HG03103 (cell line): ENCODE measurements around the gene UBQLN1.
A peak's percentile ranks its signal among the peaks of the same experiment; 100 is the strongest.

ENCODE experiments used
- ATAC-seq: cut with Tn5 transposase; IDR thresholded peaks from one replicate; pipeline ENCODE4 v1.9.1; 2021; ENCODE audit warnings: low read depth; ENCODE audit not compliant: unreplicated experiment

UBQLN1 gene

DNA sequence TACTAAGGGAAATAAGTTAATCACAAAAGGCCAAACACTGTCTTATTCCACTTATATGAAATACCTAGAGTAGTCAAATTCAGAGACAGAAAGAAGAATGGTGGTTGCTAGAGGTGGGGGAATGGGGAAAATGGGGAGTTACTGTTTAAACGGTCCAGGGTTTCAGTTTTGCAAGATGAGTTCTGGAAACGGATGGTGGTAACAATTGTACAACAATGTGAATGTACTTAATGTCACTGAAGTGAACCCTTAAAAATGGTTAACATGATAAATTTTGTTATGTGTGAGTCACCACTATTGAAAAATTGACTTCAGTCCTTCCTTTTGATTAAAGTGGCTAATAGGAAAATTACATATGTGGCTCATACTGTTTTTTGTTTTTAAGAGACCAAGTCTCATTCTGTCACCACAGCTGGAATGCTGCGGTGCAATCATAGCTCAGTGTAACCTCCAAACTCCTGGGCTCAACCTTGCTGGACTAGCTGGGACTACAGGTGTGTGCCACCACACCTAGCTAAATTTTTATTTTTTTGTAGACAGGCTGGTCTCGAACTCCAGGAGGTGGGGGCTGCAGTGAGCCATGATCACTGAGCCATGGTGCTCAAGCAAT lies 8.7 kb downstream of the UBQLN1 start:
- no peak for ATAC-seq

- ATAC-seq: no peak
These were observed 16.3 kb downstream of the UBQLN1 start for GRCh38 chr9:83691492-83691891.

DNA sequence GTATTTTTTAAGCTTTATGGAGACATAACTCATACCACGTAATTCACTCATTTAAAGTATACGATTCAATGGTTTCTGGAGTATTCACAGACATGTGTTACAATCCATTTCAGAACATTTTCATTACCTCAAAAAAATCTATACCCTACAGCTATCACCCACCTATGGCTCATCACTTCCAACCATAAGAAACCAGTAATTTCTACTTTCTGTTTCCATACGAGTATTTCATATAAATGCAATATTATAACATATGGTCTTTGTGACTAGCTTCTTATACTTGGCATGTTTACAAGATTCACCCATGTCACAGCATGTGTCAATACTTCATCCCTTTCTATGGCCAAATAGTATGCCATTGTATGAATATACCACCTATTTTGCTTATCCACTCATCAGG lies 18.8 kb downstream of the UBQLN1 start:
- no peak for ATAC-seq

GRCh38 chr9:83681490-83681889 lies 26.3 kb downstream of the UBQLN1 start:
- ATAC-seq: no peak

DNA sequence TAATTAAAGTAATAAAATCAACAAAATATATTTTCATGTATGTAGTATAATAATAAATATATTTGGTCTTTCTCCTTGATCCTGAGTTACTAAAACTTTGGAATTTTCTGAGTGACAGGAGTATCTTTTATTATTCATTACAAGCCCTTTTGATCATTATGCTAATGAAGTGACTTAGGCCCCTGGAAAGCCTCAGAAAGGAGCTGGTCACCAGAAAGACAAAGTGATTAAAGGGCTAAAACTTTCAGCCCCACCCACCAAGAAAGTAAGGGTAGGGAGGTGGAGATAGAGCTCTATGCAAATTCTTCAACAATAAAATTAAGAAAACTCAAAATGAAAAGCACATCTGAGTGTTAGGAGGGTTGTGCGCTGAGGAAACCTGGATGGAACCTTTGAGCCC lies 27.5 kb downstream of the UBQLN1 start:
- ATAC-seq: no peak

DNA sequence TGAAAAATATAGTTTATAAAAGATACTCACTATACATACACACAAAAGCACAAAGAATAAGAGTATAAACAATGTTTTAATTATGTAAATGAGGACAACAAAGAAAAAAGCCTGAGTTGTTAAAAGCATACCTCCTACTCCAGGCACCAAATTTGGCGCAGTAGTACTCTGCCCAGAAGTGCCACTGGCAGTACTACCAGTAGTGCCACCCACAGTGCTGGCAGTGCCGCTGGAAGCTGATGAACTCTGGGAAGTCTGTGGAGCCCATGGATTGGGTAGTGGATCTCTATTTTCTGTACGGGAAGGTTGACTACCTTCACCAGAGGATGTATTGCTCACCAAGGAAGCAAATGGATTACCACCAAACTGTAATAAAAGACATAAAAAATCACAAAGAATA lies 30.2 kb downstream of the UBQLN1 start:
- ATAC-seq: no peak

DNA sequence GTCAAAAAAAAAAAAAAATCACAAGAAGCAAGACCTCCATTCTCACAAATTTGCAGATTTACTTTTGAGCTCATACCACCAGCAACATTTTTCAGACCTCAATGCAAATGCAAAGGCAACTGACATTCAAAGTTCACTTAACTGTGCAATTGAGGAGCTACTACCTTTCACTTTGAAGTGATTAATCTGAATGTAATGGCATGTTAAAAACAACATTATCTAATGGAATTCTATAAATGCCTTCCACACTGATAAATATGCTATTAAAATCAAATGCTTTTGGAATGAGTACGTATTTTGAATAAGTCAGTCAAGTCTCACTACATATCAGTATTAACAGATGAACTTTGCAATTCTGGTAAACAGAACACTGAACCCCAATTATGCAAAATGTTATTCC lies 32.3 kb downstream of the UBQLN1 start:
- ATAC-seq: no peak

DNA sequence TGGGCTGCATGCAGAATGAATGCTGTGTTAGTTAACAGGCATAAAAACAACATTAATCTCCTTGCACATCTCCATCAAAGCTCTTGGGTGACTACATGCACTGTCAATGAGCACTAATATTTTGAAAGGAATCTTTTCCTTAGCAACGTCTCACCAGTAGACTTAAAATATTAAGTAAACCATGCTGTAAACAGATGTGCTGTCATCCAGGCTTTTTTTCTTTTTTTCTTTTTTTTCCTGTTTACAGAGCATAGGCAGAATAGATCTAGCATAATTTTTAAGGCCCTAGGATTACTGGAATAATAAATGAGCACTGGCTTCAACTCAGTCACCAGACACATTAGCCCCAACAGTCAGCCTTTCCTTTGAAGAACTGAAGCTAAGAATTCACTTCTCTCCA lies 36.3 kb downstream of the UBQLN1 start:
- ATAC-seq: no peak

DNA sequence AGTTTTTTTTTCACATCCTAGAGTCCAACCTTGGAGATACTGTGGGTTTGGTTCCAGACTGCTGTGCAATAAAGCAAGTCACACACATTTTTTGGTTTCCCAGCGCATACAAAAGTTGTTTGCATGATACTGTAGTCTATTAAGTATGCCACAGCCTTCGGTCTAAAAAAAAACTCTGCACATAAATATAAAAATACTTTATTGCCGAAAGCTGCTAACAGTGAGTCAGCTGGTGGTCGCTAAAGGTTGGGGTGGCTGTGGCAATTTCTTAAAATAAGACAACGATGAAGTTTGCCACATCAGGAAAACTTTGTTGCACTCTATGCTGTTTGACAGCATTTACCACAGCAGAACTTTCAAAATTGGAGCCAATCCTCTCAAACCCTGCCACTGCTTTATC lies 37.4 kb downstream of the UBQLN1 start:
- no peak for ATAC-seq

DNA sequence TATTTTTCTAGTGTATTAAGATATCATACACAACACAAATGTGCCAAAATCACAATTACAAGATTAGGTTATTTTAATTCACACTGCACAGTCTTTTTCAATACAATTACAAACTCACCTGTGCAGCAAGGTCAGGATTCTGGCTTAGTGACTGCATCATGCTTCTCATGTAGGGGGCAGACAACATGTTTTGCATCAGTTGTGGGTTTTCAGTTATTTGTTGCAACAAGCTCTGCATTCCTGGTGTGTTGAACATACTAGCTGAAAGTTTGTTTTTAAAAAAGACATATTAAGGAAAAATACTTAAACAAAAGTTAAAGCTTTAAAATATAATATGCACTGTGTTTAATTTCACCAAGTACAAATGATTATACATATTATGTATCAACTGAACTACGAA lies 38.7 kb downstream of the UBQLN1 start:
- ATAC-seq: no peak

DNA sequence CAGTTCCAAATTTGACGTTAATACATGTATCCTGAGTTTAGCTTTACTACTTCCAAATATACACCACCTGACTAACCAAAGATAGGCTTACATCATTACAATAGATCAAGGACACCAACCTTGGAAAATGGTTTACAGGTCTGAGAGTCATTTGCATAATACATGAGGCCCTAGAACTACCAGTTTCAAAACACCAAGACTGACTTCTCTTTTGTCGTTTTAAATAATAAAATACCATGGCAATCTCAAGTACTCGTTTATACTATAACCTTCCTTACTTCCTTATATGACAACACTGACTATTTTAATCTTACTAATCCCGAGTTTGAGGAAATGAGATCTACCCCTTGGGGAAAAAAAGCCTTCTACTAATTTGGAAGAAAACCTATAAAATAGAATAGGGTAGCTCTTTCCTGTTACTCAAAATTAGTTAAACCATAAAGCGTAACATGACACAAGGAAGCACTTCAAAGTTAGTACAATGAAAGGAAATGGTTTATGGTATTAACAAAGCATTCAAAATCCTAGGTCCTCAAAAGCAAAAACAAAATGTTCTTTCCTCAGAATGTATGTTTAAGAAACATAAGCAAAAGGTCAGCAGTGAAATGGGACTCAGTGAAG lies 42.1 kb downstream of the UBQLN1 start:
- ATAC-seq: peak; percentile 86

GRCh38 chr9:83662933-83663332 lies 44.8 kb downstream of the UBQLN1 start:
- no peak for ATAC-seq

- ATAC-seq: peak; percentile 51
These were observed 50.8 kb downstream of the UBQLN1 start for GRCh38 chr9:83656952-83657351.

GRCh38 chr9:83656032-83656680 lies 51.6 kb downstream of the UBQLN1 start:
- no peak for ATAC-seq

GRCh38 chr9:83655433-83655832 lies 52.3 kb downstream of the UBQLN1 start:
- no peak for ATAC-seq

DNA sequence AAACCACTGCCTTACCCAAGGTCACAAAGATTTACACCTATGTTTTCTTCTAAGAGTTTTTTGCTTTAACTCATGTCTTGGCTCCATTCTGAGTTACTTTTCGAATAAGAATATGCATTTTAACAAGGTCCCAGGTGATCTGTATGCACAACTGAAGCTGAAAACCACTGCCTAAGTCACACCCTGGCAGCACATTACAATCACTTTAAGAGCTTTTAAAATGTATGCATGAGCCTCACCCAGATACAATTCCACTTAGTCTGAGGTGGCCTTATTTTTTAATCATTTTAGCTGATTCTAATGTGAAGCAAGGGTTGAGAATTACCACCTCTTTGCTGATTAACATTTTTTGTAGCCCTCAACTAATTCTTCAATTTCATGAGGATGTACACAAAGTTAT lies 55.3 kb downstream of the UBQLN1 start:
- ATAC-seq: no peak

- ATAC-seq: no peak
These were observed 56.2 kb downstream of the UBQLN1 start for GRCh38 chr9:83651558-83651957.

GRCh38 chr9:83649515-83649914 lies 58.2 kb downstream of the UBQLN1 start:
- no peak for ATAC-seq

GRCh38 chr9:83649080-83649479 lies 58.7 kb downstream of the UBQLN1 start:
- ATAC-seq: peak; percentile 61

- no peak for ATAC-seq
These were observed 61.1 kb downstream of the UBQLN1 start for GRCh38 chr9:83646500-83647239.

GRCh38 chr9:83642793-83643192 lies 65.0 kb downstream of the UBQLN1 start:
- ATAC-seq: no peak

DNA sequence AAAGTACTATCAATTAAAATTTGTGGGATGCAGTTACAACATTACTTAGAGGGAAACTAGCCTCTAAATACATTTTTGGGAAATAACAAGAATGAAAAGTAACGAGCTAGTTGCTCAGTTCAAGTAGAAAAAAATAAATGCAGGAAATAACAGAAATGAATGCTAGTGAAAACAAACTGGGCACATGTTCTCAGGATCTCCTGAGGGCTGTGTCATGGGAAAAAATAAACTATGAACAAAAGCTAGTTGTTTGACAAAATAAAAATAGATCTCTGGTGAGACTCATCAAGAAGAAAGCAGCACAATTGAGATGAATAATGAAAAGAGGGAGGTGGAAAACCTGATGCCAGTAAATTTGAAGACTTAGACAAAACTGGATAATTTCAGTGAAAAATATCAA lies 68.5 kb downstream of the UBQLN1 start:
- ATAC-seq: no peak
